Suprapubic skin (tissue), 3 donors: ENCODE results near the gene MYH7B.

Experiments
- CTCF ChIP-seq, 2 donors: fragments of 200-600 bp in 1 of 2; fragments of 450-650 bp in 1 of 2; sonication (generic) in 1 of 2; IDR thresholded peaks; one replicate each; pipeline ENCODE4 v1.5.1; 2016 to 2019; ENCODE audit warnings: antibody characterized with exemption in 2 of 2, mild to moderate bottlenecking in 1 of 2, moderate library complexity in 1 of 2
- POLR2A ChIP-seq, 2 donors: fragments of 450-650 bp; IDR thresholded peaks; one replicate each; pipeline ENCODE4 v1.6.1; 2017; ENCODE audit warnings: antibody characterized with exemption in 2 of 2, mild to moderate bottlenecking in 2 of 2, moderate library complexity in 2 of 2

DNA sequence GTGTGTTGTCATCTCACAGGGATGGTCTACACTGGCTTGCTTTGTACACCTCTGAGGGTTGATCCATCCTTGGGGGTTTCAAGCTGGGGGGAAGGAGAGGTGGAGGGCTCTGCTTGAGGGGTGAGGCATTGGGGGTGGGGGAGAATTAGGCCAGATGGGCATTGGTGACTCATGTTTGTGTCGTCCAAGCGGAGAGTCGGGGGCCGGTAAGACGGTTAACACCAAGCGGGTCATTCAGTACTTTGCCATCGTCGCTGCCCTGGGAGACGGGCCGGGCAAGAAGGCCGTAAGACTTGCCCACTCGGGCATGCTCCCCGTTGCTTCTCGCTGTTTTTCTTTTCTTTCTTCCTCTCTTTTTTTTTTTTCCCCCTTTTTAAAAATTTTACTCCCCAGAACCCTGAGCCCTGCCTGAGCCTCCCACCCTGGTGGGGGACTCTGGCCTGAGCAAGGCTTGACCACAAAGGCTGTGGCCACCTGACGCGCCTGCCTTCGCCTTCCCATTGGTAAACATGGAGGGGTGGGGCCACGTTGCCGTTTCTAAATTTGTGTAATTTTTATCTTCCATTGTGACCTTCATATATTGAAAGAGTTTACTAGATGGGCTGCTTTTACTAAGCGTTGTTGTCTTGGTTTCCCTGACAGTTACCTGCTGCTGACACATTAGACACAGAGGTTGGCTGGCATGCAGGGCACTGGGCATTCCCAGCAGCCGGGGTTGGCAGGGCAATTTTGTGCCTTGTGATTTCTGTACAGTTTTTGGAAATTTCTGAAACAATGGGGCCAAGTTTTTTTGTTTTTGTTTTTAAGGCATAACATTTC lies 26.8 kb downstream of the MYH7B start:
- no peak for TF ChIP-seq POLR2A (IDR thresholded peaks at IDR 0.05)
- TF ChIP-seq CTCF (IDR thresholded peaks at IDR 0.05) = no peak
